Renal cortex interstitium (tissue), 11 donors: ENCODE data around the gene BEAN1. TPM values are rescaled to one million over a fixed set of nuclear protein-coding genes. Genes with fewer than 3 reads are reported as not detected.
"Not testable (repeated sequence)": the region's sequence is repeated elsewhere in the genome, so short reads cannot be mapped to it uniquely, and the experiment has no call there.

ENCODE experiments used
- DNase-seq, 11 donors: peaks; one replicate each; pipeline ENCODE4 v3.0.0-alpha.2; 2013; ENCODE audit warnings: low read depth in 9 of 11, low spot score in 4 of 11; ENCODE audit errors: extremely low read depth in 1 of 11
- polyA plus RNA-seq, 3 donors: library from polyadenylated mRNA; unstranded; fragments of 120-200 nt; gene quantifications; one replicate each; pipeline ENCODE4 v1.2.1, GENCODE V29; 2013; ENCODE audit not compliant: insufficient read length in 3 of 3

The BEAN1 gene
- polyA plus RNA-seq, 3 donors, result 1.4 to 2.7 (median 1.7) TPM

GRCh38 chr16:66458853-66459252 lies 31.8 kb downstream of the BEAN1 start:
- no peak for DNase-seq

DNA sequence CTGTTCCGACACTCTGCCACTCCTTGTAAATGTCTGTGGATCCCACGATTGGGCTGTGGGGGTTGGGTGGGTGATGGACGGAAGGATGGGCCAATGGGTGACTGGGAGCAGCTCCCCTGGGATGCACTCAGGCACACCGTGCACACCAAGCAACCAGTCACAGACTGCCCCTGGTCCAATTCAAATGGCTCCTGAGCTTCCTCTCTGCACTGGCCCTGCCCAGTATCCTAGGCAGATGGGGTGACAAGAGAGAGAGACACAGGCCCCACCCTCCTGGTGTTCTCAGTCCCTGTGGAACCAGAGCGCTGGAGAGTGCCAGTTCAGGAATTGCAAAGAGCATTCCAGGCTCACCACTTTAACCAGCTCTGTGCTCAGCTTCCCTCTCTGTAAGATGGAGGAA lies 32.8 kb downstream of the BEAN1 start:
- DNase-seq, result no peak

DNA sequence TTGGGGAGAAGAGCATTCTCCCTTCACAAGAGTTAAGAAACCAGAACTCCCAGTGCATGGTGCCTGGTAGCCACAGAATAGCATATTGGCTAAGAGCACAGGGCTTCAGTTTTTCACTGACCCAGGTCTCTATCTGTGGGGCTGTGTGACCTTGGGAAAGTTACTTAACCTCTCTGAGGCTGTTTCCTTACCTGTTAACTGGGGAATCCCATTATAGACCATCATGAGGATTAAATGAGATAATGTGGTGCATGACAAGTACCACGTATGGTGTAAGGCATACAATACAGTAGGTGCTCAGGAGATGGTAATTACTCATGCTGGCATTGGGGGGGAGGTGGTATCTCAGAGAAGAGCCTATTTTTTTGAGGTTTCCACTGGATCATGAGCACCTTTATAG lies 33.6 kb downstream of the BEAN1 start:
- DNase-seq, result no peak

DNA sequence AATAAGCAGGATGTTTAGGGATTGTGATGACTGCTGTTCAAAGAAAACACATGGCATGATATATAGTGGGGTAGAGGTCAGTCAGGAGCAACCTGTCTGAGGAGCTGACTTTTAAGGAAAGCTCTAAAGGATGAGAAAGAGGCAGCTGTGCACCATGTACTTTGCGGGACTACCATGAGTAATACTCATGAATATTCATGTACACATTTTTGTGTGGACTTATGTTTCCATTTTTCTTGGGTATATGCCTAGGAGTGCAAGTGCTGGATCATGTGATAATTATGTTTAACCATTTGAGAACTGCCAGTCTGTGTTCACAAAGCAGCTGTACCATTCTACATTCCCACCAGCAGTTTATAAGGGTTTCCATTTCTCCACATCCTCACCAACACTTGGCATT lies 35.8 kb downstream of the BEAN1 start:
- DNase-seq, result no peak

DNA sequence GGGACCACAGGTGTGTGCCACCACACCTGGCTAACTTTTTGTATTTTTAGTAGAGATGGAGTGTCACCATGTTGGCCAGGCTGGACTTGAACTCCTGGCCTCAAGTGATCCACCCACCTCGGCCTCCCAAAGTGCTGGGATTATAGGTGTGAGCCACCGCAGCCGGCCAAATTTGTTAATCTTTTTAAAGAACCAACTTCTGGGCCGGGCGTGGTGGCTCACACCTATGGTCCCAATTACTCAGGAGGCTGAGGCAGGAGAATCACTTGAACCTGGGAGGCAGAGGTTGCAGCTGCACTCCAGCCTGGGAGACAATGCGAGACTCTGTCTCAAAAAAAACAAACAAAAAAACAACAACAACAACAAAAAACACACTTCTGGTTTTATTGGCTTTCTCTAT lies 38.9 kb downstream of the BEAN1 start:
- DNase-seq, result not testable (repeated sequence)

DNA sequence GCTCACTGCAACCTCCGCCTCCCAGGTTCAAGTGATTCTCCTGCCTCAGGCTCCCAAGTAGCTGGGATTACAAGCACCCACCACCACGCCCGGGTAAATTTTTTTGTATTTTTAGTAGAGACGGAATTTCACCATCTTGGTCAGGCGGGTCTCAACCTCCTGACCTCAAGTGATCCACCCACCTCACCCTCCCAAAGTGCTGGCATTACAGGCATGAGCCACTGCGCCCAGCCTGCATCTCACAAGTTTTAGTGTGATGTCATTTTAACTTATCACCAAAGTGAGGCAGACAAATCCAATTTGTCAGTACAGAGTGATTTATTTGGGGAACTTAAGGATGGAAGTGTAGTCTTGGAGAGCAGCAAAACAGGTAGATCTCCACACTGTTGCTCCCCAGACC lies 39.5 kb downstream of the BEAN1 start:
- not testable (repeated sequence) for DNase-seq

- DNase-seq, result no peak
Observed at GRCh38 chr16:66467611-66468010, 40.5 kb downstream of the BEAN1 start.

- DNase-seq, result no peak
Observed at GRCh38 chr16:66468321-66468965, 41.3 kb downstream of the BEAN1 start.

DNA sequence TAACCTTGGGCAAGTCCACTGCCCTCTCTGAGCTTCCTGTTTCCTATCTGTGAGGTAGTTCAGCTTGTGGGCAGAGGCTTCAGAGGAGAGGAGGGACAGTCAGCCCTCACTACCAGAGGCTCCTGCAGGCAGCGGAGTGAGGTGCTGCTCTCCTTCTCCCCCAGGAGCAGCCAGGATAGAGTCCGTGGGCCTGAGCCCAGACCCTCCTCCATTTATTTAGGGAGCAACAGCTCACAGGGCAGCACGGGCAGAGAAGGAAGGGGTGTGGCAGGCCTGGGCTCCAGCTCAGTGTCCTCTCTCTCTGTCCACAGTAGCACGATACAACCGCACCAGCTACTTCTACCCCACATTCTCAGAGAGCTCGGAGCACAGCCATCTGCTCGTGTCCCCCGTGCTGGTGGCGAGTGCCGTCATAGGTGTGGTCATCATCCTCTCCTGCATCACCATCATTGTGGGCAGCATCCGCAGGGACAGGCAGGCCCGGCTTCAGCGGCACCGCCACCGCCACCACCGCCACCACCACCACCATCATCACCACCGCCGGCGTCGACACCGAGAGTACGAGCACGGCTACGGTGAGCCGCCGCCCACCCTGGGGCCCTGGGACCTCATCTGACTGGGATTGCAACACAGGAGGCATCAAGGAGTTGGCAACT lies 42.3 kb downstream of the BEAN1 start:
- no peak for DNase-seq

DNA sequence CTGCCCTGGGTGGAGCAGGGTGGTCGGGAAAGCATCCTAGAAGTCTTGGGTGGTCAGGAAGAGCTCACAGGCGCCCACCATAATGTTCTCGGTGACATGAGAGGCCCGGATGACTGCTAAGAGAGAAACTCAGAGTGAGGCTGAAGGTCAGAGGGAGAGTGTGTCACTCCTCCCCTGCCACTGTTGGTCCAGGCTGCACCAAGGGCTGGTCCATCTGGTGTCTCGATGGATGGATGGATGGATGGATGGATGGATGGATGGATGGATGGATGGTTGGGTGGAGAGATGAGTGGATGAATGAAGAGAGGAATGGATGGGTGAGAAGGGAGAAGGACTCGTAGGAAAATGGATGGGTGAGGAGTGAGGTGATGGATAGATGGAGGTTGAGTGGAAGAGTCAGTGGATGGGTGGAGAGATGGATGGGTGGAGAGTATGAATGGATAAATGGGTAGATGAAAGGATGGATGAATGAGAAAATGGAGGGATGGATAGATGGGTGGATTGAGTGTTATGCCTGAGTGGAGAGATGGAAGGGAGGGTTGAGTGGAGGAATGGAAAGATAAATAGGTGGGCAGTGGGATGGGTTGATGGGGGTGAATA lies 43.0 kb downstream of the BEAN1 start:
- DNase-seq, result no peak

- no peak for DNase-seq
Observed at GRCh38 chr16:66470556-66470955, 43.5 kb downstream of the BEAN1 start.

GRCh38 chr16:66471264-66471663 lies 44.2 kb downstream of the BEAN1 start:
- DNase-seq, result no peak

DNA sequence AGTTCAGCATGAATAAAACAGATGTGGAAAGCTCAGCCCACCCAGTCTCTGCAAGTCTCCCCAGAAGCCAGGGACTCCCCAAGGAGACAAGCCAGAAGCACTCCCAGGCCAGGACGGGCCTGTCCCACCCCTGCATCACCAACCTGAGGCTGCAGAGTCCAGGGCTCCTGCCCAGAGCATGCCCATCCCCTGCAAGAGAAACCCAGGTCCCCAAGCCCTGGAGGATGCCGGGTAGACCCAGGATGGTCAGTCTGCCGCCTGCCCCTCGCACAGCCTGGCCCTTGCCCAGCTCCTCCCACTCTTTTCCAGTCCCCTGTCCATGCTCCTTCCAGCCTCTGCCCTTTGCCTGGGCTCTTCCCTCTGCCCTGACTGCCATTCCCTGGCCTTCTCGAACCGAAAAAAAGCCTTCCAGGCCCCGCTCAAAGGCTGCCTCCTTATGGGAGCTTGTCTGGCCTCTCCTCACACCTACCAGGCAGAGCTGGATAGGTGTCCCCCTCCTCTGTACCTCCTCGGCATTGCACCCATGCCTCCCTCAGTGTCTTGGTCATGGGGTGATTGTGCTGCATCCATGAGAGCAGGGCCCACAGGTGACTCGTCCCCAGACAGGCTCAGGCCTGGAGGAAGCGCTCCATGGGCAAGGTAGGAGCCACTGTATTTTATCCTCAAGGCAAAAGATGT lies 44.8 kb downstream of the BEAN1 start:
- no peak for DNase-seq

GRCh38 chr16:66473051-66473571 lies 46.0 kb downstream of the BEAN1 start:
- DNase-seq, result no peak

DNA sequence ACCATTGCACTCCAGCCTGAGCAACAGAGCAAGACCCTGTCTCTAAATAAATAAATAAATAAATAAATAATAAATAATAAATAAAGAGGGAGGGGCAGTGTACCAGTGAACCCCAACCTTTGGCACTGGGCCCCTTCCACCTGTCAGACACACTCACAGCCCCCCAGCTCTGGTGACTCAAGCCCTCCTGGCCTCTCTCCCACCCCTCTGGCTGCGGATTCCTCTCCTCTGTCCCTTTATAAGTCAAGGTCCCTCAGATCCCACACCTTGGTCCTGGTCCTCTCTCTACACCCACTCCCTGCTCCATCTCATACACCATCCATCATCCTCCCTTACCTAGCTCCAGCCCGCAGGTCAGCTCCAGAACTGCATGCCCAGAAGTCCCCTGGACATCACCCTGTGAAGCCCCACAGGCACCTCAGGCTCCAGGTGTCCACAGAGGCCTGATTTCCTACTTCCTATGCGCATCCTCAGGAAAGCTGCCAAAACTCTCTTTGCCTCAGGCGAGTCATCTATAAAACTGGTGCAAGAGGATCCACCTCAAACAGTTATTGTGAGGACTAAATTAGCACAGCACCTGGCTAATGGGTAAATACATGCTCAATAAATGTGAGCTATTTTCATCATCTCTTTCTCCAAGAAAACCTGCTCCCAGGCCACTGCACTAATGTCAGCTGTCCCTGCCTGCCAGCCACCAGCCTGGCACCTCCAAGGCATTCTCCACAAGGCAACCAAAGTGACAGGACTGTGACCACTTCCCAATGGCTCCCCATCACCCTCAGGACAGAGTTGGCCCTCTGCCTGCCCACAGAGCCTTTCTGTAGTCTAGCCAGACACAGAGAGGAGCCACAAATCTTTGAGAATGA lies 46.8 kb downstream of the BEAN1 start:
- no peak for DNase-seq

DNA sequence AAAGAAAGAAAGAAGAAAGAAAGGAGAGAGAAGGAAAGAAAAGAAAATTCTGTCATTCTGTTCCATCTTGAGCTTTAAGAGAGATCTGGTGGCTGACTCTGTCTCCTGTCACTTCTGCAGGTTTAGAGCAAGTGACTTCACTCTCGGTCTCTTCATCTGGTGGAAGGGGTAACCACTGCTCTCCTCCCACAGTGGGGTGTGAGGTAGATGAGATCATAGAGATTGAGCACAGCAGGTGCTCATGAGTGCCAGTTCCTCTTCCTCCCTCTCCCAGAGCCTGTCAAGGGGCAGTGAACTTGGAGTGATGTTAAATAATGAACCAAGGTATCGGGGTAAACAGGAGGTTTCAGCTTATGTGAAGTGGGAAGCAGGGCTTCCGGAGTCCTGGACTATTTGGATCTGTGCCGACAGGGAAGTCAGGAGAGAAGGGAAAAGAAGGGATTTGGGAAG lies 47.7 kb downstream of the BEAN1 start:
- DNase-seq, result no peak

- DNase-seq, result no peak
Observed at GRCh38 chr16:66475232-66475631, 48.1 kb downstream of the BEAN1 start.

DNA sequence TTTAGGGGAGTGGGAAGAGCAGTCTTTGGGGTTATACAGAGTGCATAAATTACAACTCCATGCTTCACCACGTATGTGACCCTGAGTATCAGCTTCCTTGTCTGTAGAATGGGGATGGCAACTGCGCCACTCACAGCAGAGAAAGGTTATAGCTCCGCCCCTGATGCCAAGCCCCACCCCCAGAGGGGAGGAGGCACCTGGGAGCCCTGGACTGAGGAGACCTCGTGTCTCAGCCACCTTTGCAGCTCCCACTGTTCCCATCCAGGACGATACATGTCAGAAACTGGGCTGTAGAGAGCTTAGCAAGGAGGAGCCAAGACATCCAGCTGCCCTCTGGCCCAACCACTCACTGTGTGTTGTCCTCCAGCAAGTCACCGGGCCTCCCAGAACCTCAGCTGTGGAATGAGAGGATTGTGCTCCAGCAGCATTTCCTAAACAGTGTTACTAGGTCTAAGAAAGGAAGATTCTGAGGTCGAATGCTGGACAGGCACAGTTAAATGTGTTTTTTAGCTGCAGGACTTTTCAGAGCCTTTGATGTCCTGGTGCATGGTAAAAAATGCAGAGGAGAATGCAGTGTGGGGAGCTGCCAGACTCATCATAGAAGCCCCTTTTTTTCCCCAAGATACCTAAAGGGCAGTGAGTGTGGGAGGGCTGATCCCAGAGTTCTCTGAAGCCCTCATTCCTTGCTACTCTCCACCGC lies 49.4 kb downstream of the BEAN1 start:
- no peak for DNase-seq
